Measurements from ENCODE around the gene C9orf43. TPM values are rescaled to one million over a fixed set of nuclear protein-coding genes. Genes with fewer than 3 reads are reported as not detected.
"Not testable (repeated sequence)": the region's sequence is repeated elsewhere in the genome, so short reads cannot be mapped to it uniquely, and the experiment has no call there.

C9orf43 gene
- polyA plus RNA-seq, 2 of the 4 experiments (the other 2 are of a cell fraction) = 0.50 to 1.0 TPM

- ATAC-seq = no peak
- POLR2A ChIA-PET = interaction anchor here (0.6 kb wide), 1 partner anchor 41 kb away, joined by 5 read pairs; the partner anchor contains the start of gene WDR31
- Histone ChIP-seq H3K4me2 (no peak overlapping the region), H3K27ac (no peak overlapping the region), H3K4me1 (peaks cover 8% of the 10 kb centered on the region; the same call in 1 of the 3 replicates), H3K4me3 (no peak overlapping the region), H3K9me3 (no peaks in the 10 kb centered on the region)
- 54% methylated on average over 1 of the region's 1 CpG for WGBS (ENCODE audit: missing lambda C conversion rate)
- no peak for DNase-seq (ENCODE audit: low read depth in 1 of 2, low spot score in 1 of 2)
- no peak for FAIRE-seq
- TF ChIP-seq MAFK (IDR thresholded peaks at IDR 0.05; ENCODE audit: partially characterized antibody) (peak; percentile 84), PHF8 (IDR thresholded peaks at IDR 0.05; ENCODE audit: borderline replicate concordance, low read depth) (no peak), EHF (CRISPR knock-in tag; IDR thresholded peaks at IDR 0.05) (no peak), CBX2 (IDR thresholded peaks at IDR 0.05; ENCODE audit: borderline replicate concordance, low read depth) (no peak), HES2 (IDR thresholded peaks at IDR 0.05) (no peak), CEBPB (IDR thresholded peaks at IDR 0.05) (no peak)
- CTCF ChIA-PET = interaction anchor here (0.6 kb wide), 1 partner anchor 278 kb away, joined by 3 read pairs; no protein-coding TSS in a partner anchor
Measured at GRCh38 chr9:113380869-113381378, 29.6 kb upstream of the C9orf43 start.

- ATAC-seq; H3K9me3 ChIP-seq; H3K27ac ChIP-seq; H3K4me2 ChIP-seq; DNase-seq (ENCODE audit: low read depth in 1 of 2, low spot score in 1 of 2); H3K4me3 ChIP-seq; H3K4me1 ChIP-seq; FAIRE-seq: not testable (repeated sequence)
- ChIA-PET CTCF (interaction anchor here (0.6 to 1.0 kb wide), 2 partner anchors 19 to 277 kb away, joined by 3 read pairs; partner anchors contain the start of gene ALAD), POLR2A (interaction anchor here (0.6 kb wide), 1 partner anchor 41 kb away, joined by 5 read pairs; the partner anchor contains the start of gene WDR31)
- WGBS (ENCODE audit: missing lambda C conversion rate) = 74% methylated on average over 7 of the region's 7 CpGs
Measured at GRCh38 chr9:113381441-113381840, 29.1 kb upstream of the C9orf43 start.

GRCh38 chr9:113381909-113382411, 28.6 kb upstream of the C9orf43 start:
- H3K27ac ChIP-seq = no peak overlapping the region
- no peak for TF ChIP-seq NPAS2 (CRISPR knock-in tag; IDR thresholded peaks at IDR 0.05; ENCODE audit: borderline replicate concordance)
- no peak for TF ChIP-seq CTCF (IDR thresholded peaks at IDR 0.05)
- TF ChIP-seq KDM1A (IDR thresholded peaks at IDR 0.05; ENCODE audit: low read depth) = no peak
- no peak for TF ChIP-seq EHF (CRISPR knock-in tag; IDR thresholded peaks at IDR 0.05)
- no peak for TF ChIP-seq RFX5 (IDR thresholded peaks at IDR 0.05)
- TF ChIP-seq NR3C1 (IDR thresholded peaks at IDR 0.05) = no peak
- TF ChIP-seq EHMT2 (IDR thresholded peaks at IDR 0.05; ENCODE audit: low read depth) = no peak
- no peak for TF ChIP-seq GATA3 (IDR thresholded peaks at IDR 0.05; ENCODE audit: borderline replicate concordance)
- no peak for TF ChIP-seq ELK1 (IDR thresholded peaks at IDR 0.05; ENCODE audit: low read depth, low read length)
- no peak for TF ChIP-seq MAZ (IDR thresholded peaks at IDR 0.05; ENCODE audit: borderline replicate concordance, low read depth, low read length)
- no peak for TF ChIP-seq TP53 (CRISPR knock-in tag; IDR thresholded peaks at IDR 0.05)
- TF ChIP-seq CBX2 (IDR thresholded peaks at IDR 0.05; ENCODE audit: borderline replicate concordance, low read depth) = no peak
- TF ChIP-seq ESRRA (IDR thresholded peaks at IDR 0.05; ENCODE audit: borderline replicate concordance, low read length) = no peak
- TF ChIP-seq SMC3 (IDR thresholded peaks at IDR 0.05) = no peak
- no peak for TF ChIP-seq PHF8 (IDR thresholded peaks at IDR 0.05; ENCODE audit: borderline replicate concordance, low read depth)
- TF ChIP-seq ZNF302 (CRISPR knock-in tag; IDR thresholded peaks at IDR 0.05) = no peak
- 0 out of 3 replicates have a peak, but pooled peaks cover 8% of the 10 kb centered on the region for H3K4me1 ChIP-seq
- no peak for FAIRE-seq
- no peak for DNase-seq (ENCODE audit: low read depth in 1 of 2, low spot score in 1 of 2)
- ChIA-PET CTCF (interaction anchor here (1.0 kb wide), 1 partner anchor 19 kb away, joined by 3 read pairs; the partner anchor contains the start of gene ALAD), POLR2A (no interaction called here)
- no peak for ATAC-seq
- no peak overlapping the region for H3K4me2 ChIP-seq
- no peaks in the 10 kb centered on the region for H3K9me3 ChIP-seq
- no peak overlapping the region for H3K4me3 ChIP-seq
- 88% methylated on average over 8 of the region's 8 CpGs for WGBS (ENCODE audit: missing lambda C conversion rate)

Measured in A549 (cell line).